Measurements from ENCODE around the gene ULK3.
A peak's percentile ranks its signal among the peaks of the same experiment; 100 is the strongest.
"Not testable (repeated sequence)": the region's sequence is repeated elsewhere in the genome, so short reads cannot be mapped to it uniquely, and the experiment has no call there.

The ULK3 gene

GRCh38 chr15:74842581-74843444 is at the start of gene ULK3:
Gene ULK3, minus strand, starts transcription at chr15:74843156. Its CDS starts 51 bp downstream, at chr15:74843105.
- DNase-seq: peak; percentile 77

GRCh38 chr15:74892313-74892712 is 49.4 kb upstream of the ULK3 start:
- no peak for DNase-seq

GRCh38 chr15:74891469-74891868 is 48.5 kb upstream of the ULK3 start:
- DNase-seq: no peak

GRCh38 chr15:74890665-74890960 is 47.7 kb upstream of the ULK3 start:
- DNase-seq: no peak

- DNase-seq: peak; percentile 9
Observed at GRCh38 chr15:74889883-74890664, 47.1 kb upstream of the ULK3 start, which contains the start of gene MPI. Gene MPI, plus strand, starts transcription at chr15:74890042. Its CDS starts 32 bp downstream, at chr15:74890074.

- DNase-seq: no peak
Observed at GRCh38 chr15:74889390-74889882, 46.5 kb upstream of the ULK3 start.

GRCh38 chr15:74888716-74889115 is 45.8 kb upstream of the ULK3 start:
- no peak for DNase-seq

- DNase-seq: not testable (repeated sequence)
Observed at GRCh38 chr15:74887537-74888193, 44.7 kb upstream of the ULK3 start.

GRCh38 chr15:74885461-74885860 is 42.5 kb upstream of the ULK3 start:
- DNase-seq: no peak

- DNase-seq: no peak
Observed at GRCh38 chr15:74884428-74885223, 41.7 kb upstream of the ULK3 start.

GRCh38 chr15:74882528-74882927 is 39.6 kb upstream of the ULK3 start:
- no peak for DNase-seq

GRCh38 chr15:74878273-74878672 is 35.3 kb upstream of the ULK3 start:
- DNase-seq: no peak

- no peak for DNase-seq
Observed at GRCh38 chr15:74873756-74874424, 30.9 kb upstream of the ULK3 start.

GRCh38 chr15:74873036-74873755 is 30.2 kb upstream of the ULK3 start, which contains the start of gene SCAMP2:
Gene SCAMP2, minus strand, starts transcription at chr15:74873365. Its CDS starts 110 bp downstream, at chr15:74873255.
- peak; percentile 79 for DNase-seq

- DNase-seq: no peak
Observed at GRCh38 chr15:74872702-74873035, 29.7 kb upstream of the ULK3 start.

GRCh38 chr15:74870436-74871215 is 27.7 kb upstream of the ULK3 start:
- DNase-seq: no peak

- no peak for DNase-seq
Observed at GRCh38 chr15:74869726-74870407, 26.9 kb upstream of the ULK3 start.

- DNase-seq: no peak
Observed at GRCh38 chr15:74869372-74869725, 26.4 kb upstream of the ULK3 start.

- DNase-seq: no peak
Observed at GRCh38 chr15:74868059-74868458, 25.1 kb upstream of the ULK3 start.

All from GOT3 (cell line).